Liver (tissue), 3 donors: ENCODE measurements around the gene OSBP2.
"Not testable (repeated sequence)": the region's sequence is repeated elsewhere in the genome, so short reads cannot be mapped to it uniquely, and the experiment has no call there.

ENCODE experiments used
- GABPA ChIP-seq, 2 donors: IDR thresholded peaks in 1 of 2; conservative IDR thresholded peaks in 1 of 2; 2 replicates each; pipeline ENCODE4 v1.6.1; 2016; ENCODE audit warnings: antibody characterized with exemption in 2 of 2, mild to moderate bottlenecking in 1 of 2, moderate library complexity in 1 of 2
- RAD21 ChIP-seq, 2 donors: IDR thresholded peaks; 2 replicates each; pipeline ENCODE4 v1.6.1; 2016; ENCODE audit warnings: antibody characterized with exemption in 2 of 2, mild to moderate bottlenecking in 2 of 2
- TF ChIP-seq, protein P1 (sequence below): fragments of 150-350 bp; IDR thresholded peaks from 2 replicates; pipeline ENCODE4 v1.5.1; 2017; ENCODE audit warnings: improper control_type of control experiment, low read depth, low read length; ENCODE audit not compliant: missing input control
- donor health status: healthy.
- donor health status: healthy.

DNA sequence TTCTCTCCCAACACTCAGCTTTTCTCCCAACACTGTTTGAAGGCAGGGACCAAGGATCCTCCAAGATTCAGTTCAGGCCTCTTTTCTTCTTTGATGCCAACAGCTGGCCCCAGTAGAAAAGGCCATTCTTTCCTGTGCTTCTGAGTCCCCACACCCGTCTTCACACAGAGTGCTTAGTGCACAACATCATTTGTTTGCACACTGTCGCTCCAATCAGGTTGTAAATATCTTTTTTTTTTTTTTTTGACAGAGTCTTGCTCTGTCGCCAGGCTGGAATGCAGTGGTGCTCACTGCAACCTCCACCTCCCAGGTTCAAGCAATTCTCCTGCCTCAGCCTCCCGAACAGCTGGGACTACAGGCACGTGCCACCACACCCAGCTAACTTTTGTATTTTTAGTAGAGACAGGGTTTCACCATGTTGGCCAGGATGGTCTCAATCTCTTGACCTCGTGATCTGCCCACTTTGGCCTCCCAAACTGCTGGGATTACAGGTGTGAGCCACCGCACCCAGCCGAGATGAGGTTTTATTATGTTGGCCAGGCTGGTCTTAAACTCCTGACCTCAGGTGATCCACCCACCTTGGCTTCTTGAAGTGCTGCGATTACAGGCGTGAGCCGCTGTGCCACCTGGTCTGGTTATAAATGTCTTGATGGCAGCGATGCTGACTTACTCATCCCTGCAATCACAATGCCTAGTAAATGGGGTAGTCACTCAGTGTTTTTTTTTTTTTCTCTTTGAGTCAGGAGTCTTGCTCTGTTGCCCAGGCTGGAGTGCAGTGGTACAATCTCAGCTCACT lies 14.6 kb upstream of the OSBP2 start:
- TF ChIP-seq, protein P1, sequence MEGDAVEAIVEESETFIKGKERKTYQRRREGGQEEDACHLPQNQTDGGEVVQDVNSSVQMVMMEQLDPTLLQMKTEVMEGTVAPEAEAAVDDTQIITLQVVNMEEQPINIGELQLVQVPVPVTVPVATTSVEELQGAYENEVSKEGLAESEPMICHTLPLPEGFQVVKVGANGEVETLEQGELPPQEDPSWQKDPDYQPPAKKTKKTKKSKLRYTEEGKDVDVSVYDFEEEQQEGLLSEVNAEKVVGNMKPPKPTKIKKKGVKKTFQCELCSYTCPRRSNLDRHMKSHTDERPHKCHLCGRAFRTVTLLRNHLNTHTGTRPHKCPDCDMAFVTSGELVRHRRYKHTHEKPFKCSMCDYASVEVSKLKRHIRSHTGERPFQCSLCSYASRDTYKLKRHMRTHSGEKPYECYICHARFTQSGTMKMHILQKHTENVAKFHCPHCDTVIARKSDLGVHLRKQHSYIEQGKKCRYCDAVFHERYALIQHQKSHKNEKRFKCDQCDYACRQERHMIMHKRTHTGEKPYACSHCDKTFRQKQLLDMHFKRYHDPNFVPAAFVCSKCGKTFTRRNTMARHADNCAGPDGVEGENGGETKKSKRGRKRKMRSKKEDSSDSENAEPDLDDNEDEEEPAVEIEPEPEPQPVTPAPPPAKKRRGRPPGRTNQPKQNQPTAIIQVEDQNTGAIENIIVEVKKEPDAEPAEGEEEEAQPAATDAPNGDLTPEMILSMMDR: not testable (repeated sequence)
- TF ChIP-seq RAD21 (IDR thresholded peaks at IDR 0.05); GABPA (IDR thresholded peaks at IDR 0.05 in 1 of 2, conservative IDR thresholded peaks at IDR 0.05 in 1 of 2): not testable (repeated sequence)
